SH-SY5Y (cell line): ENCODE measurements around the gene LDAH.

Experiments used
- GATA2 ChIP-seq: IDR thresholded peaks from 2 replicates; pipeline ENCODE4 v1.6.1; 2011; ENCODE audit warnings: mild to moderate bottlenecking, low read depth, low read length
- GATA3 ChIP-seq: IDR thresholded peaks from 2 replicates; pipeline ENCODE4 v1.6.1; 2011; ENCODE audit warnings: low read depth, mild to moderate bottlenecking, low read length, moderate library complexity

GRCh38 chr2:20747317-20747716, 75.6 kb downstream of the LDAH start:
- no peak for TF ChIP-seq GATA2
- no peak for TF ChIP-seq GATA3
